GM13976 (cell line): ENCODE measurements around the gene ABCG8.
A peak's percentile ranks its signal among the peaks of the same experiment; 100 is the strongest.

Source experiments
- DNase-seq: peaks from one replicate; pipeline ENCODE4 v3.0.0; 2012; ENCODE audit warnings: low spot score
- CTCF ChIP-seq: IDR thresholded peaks from 2 replicates; pipeline ENCODE4 v1.5.1; 2012; ENCODE audit warnings: borderline replicate concordance, mild to moderate bottlenecking; ENCODE audit not compliant: insufficient read depth; ENCODE audit errors: extremely low read depth, missing control alignments, control extremely low read depth
- in situ Hi-C: fragments of 300-500 bp; cut with MboI; formaldehyde crosslinking; loops from one replicate; pipeline ENCODE4 v1.12.0; 2022; ENCODE audit warnings: low sequenced_read_pairs, mixed read lengths, inconsistent platforms; ENCODE audit not compliant: unreplicated experiment

ABCG8 gene

GRCh38 chr2:43880471-43880870 lies 41.7 kb downstream of the ABCG8 start:
- in situ Hi-C loops = no loop called here
- TF ChIP-seq CTCF = no peak

GRCh38 chr2:43880952-43881351 lies 42.2 kb downstream of the ABCG8 start:
- in situ Hi-C loops = no loop called here
- no peak for TF ChIP-seq CTCF
- no peak for DNase-seq

More at GRCh38 chr2:43880471-43880870, 41.7 kb downstream of the ABCG8 start:
- no peak for DNase-seq

GRCh38 chr2:43882312-43882711 lies 43.5 kb downstream of the ABCG8 start:
- DNase-seq = no peak
- in situ Hi-C loops = no loop called here
- no peak for TF ChIP-seq CTCF

GRCh38 chr2:43884689-43885088 lies 45.9 kb downstream of the ABCG8 start:
- DNase-seq = peak; percentile 0
- in situ Hi-C loops = no loop called here
- TF ChIP-seq CTCF = no peak

- peak; percentile 1 for DNase-seq
- in situ Hi-C loops = no loop called here
- no peak for TF ChIP-seq CTCF
Measured at GRCh38 chr2:43885132-43885632, 46.4 kb downstream of the ABCG8 start.

GRCh38 chr2:43887176-43887575 lies 48.4 kb downstream of the ABCG8 start:
- in situ Hi-C loops = no loop called here
- no peak for DNase-seq
- no peak for TF ChIP-seq CTCF

GRCh38 chr2:43889416-43889815 lies 50.6 kb downstream of the ABCG8 start:
- in situ Hi-C loops = no loop called here
- TF ChIP-seq CTCF = no peak
- no peak for DNase-seq
